ENCODE data around the gene ATRX. TPM values are rescaled to one million over a fixed set of nuclear protein-coding genes. Genes with fewer than 3 reads are reported as not detected.
"Not testable (repeated sequence)": the region's sequence is repeated elsewhere in the genome, so short reads cannot be mapped to it uniquely, and the experiment has no call there.

The ATRX gene
- total RNA-seq, 2 donors from 2014 or later = 40.9 to 48.3 TPM

- no peaks in the 10 kb centered on the region for H3K36me3 ChIP-seq
- no peak for DNase-seq (ENCODE audit: low spot score)
- H3K4me3 ChIP-seq = no peak overlapping the region
- no peak for TF ChIP-seq CTCF (IDR thresholded peaks at IDR 0.05)
- no peaks in the 10 kb centered on the region for H3K9me3 ChIP-seq
- no peak overlapping the region for H3K27ac ChIP-seq
- no peaks in the 10 kb centered on the region for H3K4me1 ChIP-seq
- H3K27me3 ChIP-seq = no peaks in the 10 kb centered on the region
These were observed 9.4 kb downstream of the ATRX start for GRCh38 chrX:77776659-77777058.

- Histone ChIP-seq H3K9me3 (no peaks in the 10 kb centered on the region), H3K4me3 (no peak overlapping the region), H3K4me1 (no peaks in the 10 kb centered on the region), H3K27me3 (no peaks in the 10 kb centered on the region), H3K36me3 (no peaks in the 10 kb centered on the region), H3K27ac (no peak overlapping the region)
- no peak for DNase-seq (ENCODE audit: low spot score)
- no peak for TF ChIP-seq CTCF (IDR thresholded peaks at IDR 0.05)
These were observed 14.4 kb downstream of the ATRX start for GRCh38 chrX:77771601-77772000.

GRCh38 chrX:77768787-77769186 lies 17.2 kb downstream of the ATRX start:
- H3K36me3 ChIP-seq = no peaks in the 10 kb centered on the region
- H3K4me3 ChIP-seq = no peak overlapping the region
- no peak overlapping the region for H3K27ac ChIP-seq
- H3K27me3 ChIP-seq = no peaks in the 10 kb centered on the region
- TF ChIP-seq CTCF (IDR thresholded peaks at IDR 0.05) = no peak
- no peak for DNase-seq (ENCODE audit: low spot score)
- H3K4me1 ChIP-seq = no peaks in the 10 kb centered on the region
- H3K9me3 ChIP-seq = no peaks in the 10 kb centered on the region

- not testable (repeated sequence) for H3K27me3 ChIP-seq; H3K27ac ChIP-seq; H3K9me3 ChIP-seq; H3K36me3 ChIP-seq; DNase-seq (ENCODE audit: low spot score); H3K4me1 ChIP-seq; H3K4me3 ChIP-seq
These were observed 19.8 kb downstream of the ATRX start for GRCh38 chrX:77766212-77766611.

- DNase-seq (ENCODE audit: low spot score) = no peak
- Histone ChIP-seq H3K4me3 (no peak overlapping the region), H3K9me3 (no peaks in the 10 kb centered on the region), H3K27me3 (no peaks in the 10 kb centered on the region), H3K4me1 (no peaks in the 10 kb centered on the region), H3K36me3 (no peaks in the 10 kb centered on the region), H3K27ac (no peak overlapping the region)
- TF ChIP-seq CTCF (IDR thresholded peaks at IDR 0.05) = no peak
These were observed 30.5 kb downstream of the ATRX start for GRCh38 chrX:77755561-77755960.

GRCh38 chrX:77753942-77754341 lies 32.1 kb downstream of the ATRX start:
- H3K4me1 ChIP-seq; DNase-seq (ENCODE audit: low spot score); H3K27ac ChIP-seq; H3K9me3 ChIP-seq; H3K27me3 ChIP-seq; H3K36me3 ChIP-seq; H3K4me3 ChIP-seq: not testable (repeated sequence)

GRCh38 chrX:77749695-77750094 lies 36.3 kb downstream of the ATRX start:
- no peak for DNase-seq (ENCODE audit: low spot score)
- peaks cover 0 to under 1% of the 10 kb centered on the region in 2 donors for H3K4me1 ChIP-seq
- H3K27me3 ChIP-seq = no peaks in the 10 kb centered on the region
- no peak for TF ChIP-seq CTCF (IDR thresholded peaks at IDR 0.05)
- no peaks in the 10 kb centered on the region for H3K9me3 ChIP-seq
- H3K36me3 ChIP-seq = no peaks in the 10 kb centered on the region
- no peak overlapping the region for H3K4me3 ChIP-seq
- H3K27ac ChIP-seq = no peak overlapping the region

Measured in right atrium auricular region (tissue), 2 donors.